HG03066 (cell line): Measurements from ENCODE around the gene HOMER1.

Source experiments
- ATAC-seq: cut with Tn5 transposase; IDR thresholded peaks from one replicate; pipeline ENCODE4 v1.9.1; 2021; ENCODE audit warnings: low read depth; ENCODE audit not compliant: unreplicated experiment

The HOMER1 gene

DNA sequence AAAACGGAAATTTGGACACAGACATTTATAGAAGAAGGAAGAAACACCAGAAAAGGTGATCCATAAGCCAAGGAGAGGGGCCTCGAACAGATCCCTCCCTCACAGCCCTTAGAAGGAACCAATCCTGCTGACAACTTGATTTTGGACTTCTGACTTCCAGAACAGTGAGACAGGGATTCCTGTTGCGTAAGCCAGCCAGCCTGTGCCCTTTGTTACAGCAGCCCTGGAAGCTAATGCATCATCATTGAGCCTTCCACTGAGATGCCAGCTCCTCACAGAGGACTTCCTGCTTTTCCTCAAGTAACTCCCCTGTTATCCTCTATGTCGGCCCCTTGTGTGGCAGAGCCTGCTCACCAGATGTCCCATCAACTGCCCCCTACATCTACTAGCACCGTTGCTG, 183.9 kb downstream of the HOMER1 start:
- no peak for ATAC-seq

DNA sequence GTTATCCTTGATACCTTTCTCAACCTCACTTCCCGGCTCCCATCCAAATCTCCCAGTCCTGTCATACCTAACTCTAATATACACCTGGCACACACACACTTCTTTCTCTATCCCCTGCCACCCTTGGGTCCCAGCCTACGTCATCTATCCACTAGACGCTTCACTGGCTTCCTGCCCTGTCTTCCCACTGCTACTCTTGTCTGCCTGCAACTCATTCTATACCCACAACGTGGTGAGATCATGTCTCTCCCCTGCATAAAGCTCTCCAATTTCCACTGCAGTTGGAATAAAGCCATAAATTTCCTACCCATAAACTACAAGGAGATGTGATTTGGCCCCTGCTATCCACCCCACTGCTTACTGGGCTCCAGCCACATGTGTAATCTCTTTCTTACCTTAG, 184.5 kb downstream of the HOMER1 start:
- ATAC-seq, result no peak
